ENCODE data around the gene EXOSC10. TPM values are rescaled to one million over a fixed set of nuclear protein-coding genes. Genes with fewer than 3 reads are reported as not detected.

Gene EXOSC10
- total and polyA plus RNA-seq, 2 donors (not counting 3 experiments of a cell fraction or from before 2014, with no cell fraction given), result 74.9 to 103 TPM

- no peak overlapping the region for H3K27ac ChIP-seq (ENCODE audit: insufficient read depth, low read depth, low read length)
Observed at GRCh38 chr1:11058595-11059154, 41.0 kb downstream of the EXOSC10 start.

More at GRCh38 chr1:11058595-11059154, 41.0 kb downstream of the EXOSC10 start:
- no peaks in the 10 kb centered on the region for H3K9me1 ChIP-seq (replicated peaks; ENCODE audit: control insufficient read depth, extremely low read depth, insufficient read depth, low read length)
- no peaks in the 10 kb centered on the region for H3K27me3 ChIP-seq (ENCODE audit: control insufficient read depth in 2 of 2, insufficient read depth in 2 of 2, low read length in 2 of 2)
- peak overlapping the region; percentile 8 for H2AFZ ChIP-seq (ENCODE audit: low read depth, low read length)
- peak overlapping the region; percentile 56 to 89 (median 71) for H3K4me3 ChIP-seq (replicated peaks in 1 of 3; ENCODE audit: insufficient read depth in 1 of 3, low read depth in 1 of 3, low read length in 3 of 3)
- CTCF ChIA-PET, result interaction anchor here (3.1 kb wide), 1 partner anchor 21 kb away, joined by 21 read pairs; no protein-coding TSS in a partner anchor
- POLR2A ChIA-PET, result no interaction called here
- dilution Hi-C loops (cut with MboI; ENCODE audit: extremely low pct_ligation_motif_present, low sequenced_read_pairs), result no loop called here
- H3K4me1 ChIP-seq (ENCODE audit: control insufficient read depth, extremely low read depth, insufficient read depth, low read length), result peaks cover 13% of the 10 kb centered on the region
- no peaks in the 10 kb centered on the region for H4K20me1 ChIP-seq (replicated peaks; ENCODE audit: control insufficient read depth, extremely low read depth, insufficient read depth, low read length)
- peaks cover 20% of the 10 kb centered on the region for H3K79me2 ChIP-seq (ENCODE audit: control insufficient read depth, insufficient read depth, low read length)
- H3K36me3 ChIP-seq (ENCODE audit: control insufficient read depth in 2 of 2, extremely low read depth in 1 of 2, insufficient read depth in 2 of 2, low read length in 2 of 2), result peaks cover 0 to 14% of the 10 kb centered on the region in 2 experiments
- no peaks in the 10 kb centered on the region for H3K9me3 ChIP-seq (replicated peaks; ENCODE audit: control insufficient read depth, insufficient read depth, low read length)
- H3K4me2 ChIP-seq (ENCODE audit: insufficient read depth, low read length), result peak overlapping the region; percentile 58
- FAIRE-seq, result no peak
- intact Hi-C loops (cut with micrococcal nuclease), result no loop called here
- no TSS peak for BruUV-seq (replicated peaks)
- peak overlapping the region; percentile 57 for H3K9ac ChIP-seq (replicated peaks; ENCODE audit: extremely low read depth, insufficient read depth, low read length)
- no peak for DNase-seq (ENCODE audit: low read depth, low spot score)
- TF ChIP-seq MAX (IDR thresholded peaks at IDR 0.05; ENCODE audit: insufficient read depth, insufficient read length), result no peak
- no peak for TF ChIP-seq POLR2AphosphoS5 (IDR thresholded peaks at IDR 0.05; ENCODE audit: insufficient read depth, low read depth, low read length)
- no peak for TF ChIP-seq FOS (IDR thresholded peaks at IDR 0.05; ENCODE audit: borderline replicate concordance, insufficient read depth, low read length)
- TF ChIP-seq CTCF (IDR thresholded peaks at IDR 0.05; ENCODE audit: extremely low read depth in 1 of 2, insufficient read depth in 1 of 2, low read depth in 1 of 2, low read length in 2 of 2), result no peak
- no peak for TF ChIP-seq MYC (IDR thresholded peaks at IDR 0.05; ENCODE audit: low read depth, low read length)
- TF ChIP-seq POLR2A (IDR thresholded peaks at IDR 0.05; ENCODE audit: low read depth, low read length), result no peak
- no peak for TF ChIP-seq EZH2 (IDR thresholded peaks at IDR 0.05; ENCODE audit: borderline replicate concordance, low read depth, low read length, severe bottlenecking)
- TF ChIP-seq JUN (IDR thresholded peaks at IDR 0.05; ENCODE audit: borderline replicate concordance, insufficient read depth, insufficient read length, low read depth), result no peak
- no peak for TF ChIP-seq GATA2 (IDR thresholded peaks at IDR 0.05; ENCODE audit: insufficient read depth, insufficient read length, low read depth, low read length)
